Measurements from ENCODE around the gene RAB3A. TPM values are rescaled to one million over a fixed set of nuclear protein-coding genes. Genes with fewer than 3 reads are reported as not detected.

RAB3A gene
- total RNA-seq, 1 experiment from 2014 or later: 1.9 TPM

- peak; percentile 98 for DNase-seq
- Mint-ChIP-seq H3K36me3 (ENCODE audit: insufficient read depth, unreplicated experiment) (peaks cover 42% of the 10 kb centered on the region), H3K4me1 (ENCODE audit: low read depth, unreplicated experiment) (peaks cover 27% of the 10 kb centered on the region), H3K27ac (ENCODE audit: unreplicated experiment) (peak within 1 kb of the TSS; percentile 96), H3K4me3 (ENCODE audit: low read depth, unreplicated experiment) (peak within 1 kb of the TSS; percentile 90), H3K27me3 (ENCODE audit: unreplicated experiment) (no peaks in the 10 kb centered on the region), H3K9me3 (ENCODE audit: low read depth, unreplicated experiment) (no peaks in the 10 kb centered on the region)
- TF ChIP-seq CTCF (IDR thresholded peaks at IDR 0.05; ENCODE audit: unreplicated experiment): no peak
- BruUV-seq (replicated peaks): no TSS peak
- intact Hi-C loops (cut with micrococcal nuclease; ENCODE audit: unreplicated experiment): loop anchor here (5.0 kb wide), 1 partner anchor 41 kb away; no protein-coding TSS in a partner anchor
- CTCF ChIA-PET: interaction anchor here (2.6 kb wide), 1 partner anchor 41 kb away, joined by 20 read pairs; no protein-coding TSS in a partner anchor
These were observed 50.9 kb downstream of the RAB3A start, which contains the start of gene PIK3R2 for GRCh38 chr19:18152817-18153555. TSS of gene PIK3R2 (plus strand) at chr19:18153163. CDS start at chr19:18155880, 2,717 bp downstream.

DNA sequence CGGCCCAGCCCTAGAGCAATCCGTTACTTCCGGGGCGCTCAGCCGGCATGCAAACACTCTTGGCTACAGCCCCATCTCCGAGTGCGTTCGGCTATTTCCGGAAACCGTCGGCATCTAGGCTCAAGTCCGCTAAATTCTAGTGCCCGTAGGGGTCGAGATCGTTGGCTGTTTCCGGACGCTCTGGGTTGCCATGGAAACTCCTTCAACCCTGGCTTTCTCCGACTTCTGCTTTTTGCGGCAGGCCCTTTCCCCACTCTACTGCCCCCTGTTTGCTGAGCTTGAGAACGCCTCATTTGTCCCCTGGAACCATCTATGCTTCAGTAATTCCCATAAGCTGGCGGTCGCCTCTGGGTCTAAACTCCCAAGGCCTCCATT lies 51.4 kb downstream of the RAB3A start:
- DNase-seq: peak; percentile 89
- intact Hi-C loops (cut with micrococcal nuclease; ENCODE audit: unreplicated experiment): loop anchor here (5.0 kb wide), 1 partner anchor 40 kb away; no protein-coding TSS in a partner anchor
- no peak for TF ChIP-seq CTCF (IDR thresholded peaks at IDR 0.05; ENCODE audit: unreplicated experiment)
- CTCF ChIA-PET: interaction anchor here (2.6 kb wide), 1 partner anchor 40 kb away, joined by 20 read pairs; no protein-coding TSS in a partner anchor
- no peaks in the 10 kb centered on the region for H3K9me3 Mint-ChIP-seq (ENCODE audit: low read depth, unreplicated experiment)
- no peaks in the 10 kb centered on the region for H3K27me3 Mint-ChIP-seq (ENCODE audit: unreplicated experiment)
- H3K4me1 Mint-ChIP-seq (ENCODE audit: low read depth, unreplicated experiment): peaks cover 27% of the 10 kb centered on the region
- TSS peak; percentile 95 for BruUV-seq (replicated peaks)
- H3K4me3 Mint-ChIP-seq (ENCODE audit: low read depth, unreplicated experiment): peak overlapping the region; percentile 90
- H3K36me3 Mint-ChIP-seq (ENCODE audit: insufficient read depth, unreplicated experiment): peaks cover 38% of the 10 kb centered on the region
- H3K27ac Mint-ChIP-seq (ENCODE audit: unreplicated experiment): peak overlapping the region; percentile 96

DNA sequence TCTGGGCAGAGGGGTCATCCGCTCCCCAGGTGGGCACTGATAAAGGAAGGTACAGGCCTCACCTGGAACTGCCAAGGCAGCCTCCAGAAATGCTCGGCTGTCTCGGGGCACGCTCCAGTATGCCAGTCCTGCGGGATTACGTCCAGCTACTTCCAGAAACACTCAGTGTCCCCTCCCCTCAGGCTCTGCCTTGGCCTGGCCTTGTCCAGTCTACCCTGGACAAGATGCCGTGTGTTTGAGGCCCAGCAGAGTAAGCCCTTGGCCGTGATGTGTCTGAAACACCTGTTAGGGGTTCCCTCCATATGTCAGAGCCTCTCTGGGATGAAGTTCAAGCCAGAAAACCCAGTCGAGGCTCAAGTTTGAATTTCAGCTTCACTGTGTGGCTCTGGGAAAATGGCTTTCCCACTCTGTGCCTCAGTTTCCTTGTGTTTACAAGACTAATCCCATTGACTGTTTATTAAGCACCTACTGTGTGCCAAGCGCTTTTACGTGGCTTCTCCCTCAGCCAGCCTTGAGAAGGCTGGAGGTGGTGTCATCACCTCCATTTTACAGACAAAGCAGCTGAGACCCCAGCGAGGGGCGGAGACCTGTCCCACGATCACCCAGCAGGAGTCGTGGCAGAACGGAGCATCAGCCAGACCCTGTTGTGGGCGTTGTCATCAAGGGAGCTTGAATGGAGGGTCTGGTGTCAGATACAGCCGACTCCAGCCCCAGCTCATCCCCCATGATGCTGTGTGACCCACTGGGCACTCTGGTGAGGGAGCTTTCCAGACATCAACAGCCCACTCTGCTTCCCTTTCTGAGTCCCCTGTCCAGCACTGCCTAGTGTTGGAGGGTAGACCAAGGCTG lies 52.8 kb downstream of the RAB3A start:
- Mint-ChIP-seq H3K4me3 (ENCODE audit: low read depth, unreplicated experiment) (peak overlapping the region; percentile 90), H3K27ac (ENCODE audit: unreplicated experiment) (no peak overlapping the region), H3K27me3 (ENCODE audit: unreplicated experiment) (no peaks in the 10 kb centered on the region), H3K36me3 (ENCODE audit: insufficient read depth, unreplicated experiment) (peaks cover 29% of the 10 kb centered on the region), H3K9me3 (ENCODE audit: low read depth, unreplicated experiment) (no peaks in the 10 kb centered on the region), H3K4me1 (ENCODE audit: low read depth, unreplicated experiment) (peaks cover 20% of the 10 kb centered on the region)
- no peak for DNase-seq
- no peak for TF ChIP-seq CTCF (IDR thresholded peaks at IDR 0.05; ENCODE audit: unreplicated experiment)
- BruUV-seq (replicated peaks): no TSS peak
- CTCF ChIA-PET: interaction anchor here (2.6 kb wide), 1 partner anchor 39 kb away, joined by 20 read pairs; no protein-coding TSS in a partner anchor
- intact Hi-C loops (cut with micrococcal nuclease; ENCODE audit: unreplicated experiment): loop anchor here (5.0 kb wide), 1 partner anchor 39 kb away; no protein-coding TSS in a partner anchor

DNA sequence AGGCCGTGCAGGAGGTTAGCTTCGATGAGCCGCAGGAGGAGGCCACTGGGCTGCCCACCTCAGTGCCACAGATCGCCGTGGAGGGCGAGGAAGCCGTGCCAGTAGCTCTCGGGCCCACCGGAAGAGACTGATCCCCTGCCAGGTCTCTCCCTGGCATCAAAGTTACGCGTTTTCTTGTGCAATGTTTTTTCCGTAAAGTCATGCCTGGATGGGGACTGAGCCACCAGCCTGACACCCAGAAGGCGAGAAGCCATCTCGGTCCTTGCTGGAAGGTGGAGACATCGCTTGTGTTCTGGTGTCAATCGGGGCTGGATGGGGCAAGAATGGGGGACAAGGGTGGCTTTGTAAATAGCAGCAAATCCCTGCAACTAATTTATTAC lies 54.3 kb downstream of the RAB3A start:
- peaks cover 31% of the 10 kb centered on the region for H3K36me3 Mint-ChIP-seq (ENCODE audit: insufficient read depth, unreplicated experiment)

More for the DNA sequence above, 54.3 kb downstream of the RAB3A start:
- no peaks in the 10 kb centered on the region for H3K27me3 Mint-ChIP-seq (ENCODE audit: unreplicated experiment)
- intact Hi-C loops (cut with micrococcal nuclease; ENCODE audit: unreplicated experiment): no loop called here
- H3K4me1 Mint-ChIP-seq (ENCODE audit: low read depth, unreplicated experiment): peaks cover 18% of the 10 kb centered on the region
- H3K27ac Mint-ChIP-seq (ENCODE audit: unreplicated experiment): no peak overlapping the region
- no peak overlapping the region for H3K4me3 Mint-ChIP-seq (ENCODE audit: low read depth, unreplicated experiment)
- no TSS peak for BruUV-seq (replicated peaks)
- DNase-seq: no peak
- H3K9me3 Mint-ChIP-seq (ENCODE audit: low read depth, unreplicated experiment): no peaks in the 10 kb centered on the region
- no peak for TF ChIP-seq CTCF (IDR thresholded peaks at IDR 0.05; ENCODE audit: unreplicated experiment)
- CTCF ChIA-PET: no interaction called here
